ENCODE data around the gene TMEM114.

The TMEM114 gene

DNA sequence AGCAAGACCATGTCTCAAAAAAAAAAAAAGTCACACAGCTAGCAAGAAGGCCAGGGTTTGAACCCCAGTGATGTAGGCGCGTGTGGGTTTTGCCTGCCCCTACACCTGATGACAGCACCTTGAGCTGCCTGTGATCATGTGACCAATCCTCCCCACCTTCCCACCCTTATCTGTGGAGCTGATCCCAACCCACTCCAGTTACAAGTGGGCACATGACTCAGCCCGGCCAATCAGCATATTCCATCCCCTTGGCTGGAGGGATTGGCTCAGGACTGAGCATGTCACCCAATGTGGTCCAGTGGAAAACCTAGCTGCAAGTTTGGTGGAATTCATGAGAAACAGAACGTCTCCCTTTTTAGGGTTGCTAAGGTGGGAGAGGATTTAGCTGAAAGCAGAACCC is 6.6 kb downstream of the TMEM114 start:
- Histone ChIP-seq H3K4me2 (ENCODE audit: low read length) (no peak overlapping the region), H3K4me1 (ENCODE audit: control insufficient read depth, insufficient read depth, low read length) (no peaks in the 10 kb centered on the region), H3K9ac (ENCODE audit: low read depth, low read length) (no peak overlapping the region), H3K27me3 (ENCODE audit: control insufficient read depth, insufficient read depth, low read length) (peaks cover 23% of the 10 kb centered on the region), H3K36me3 (ENCODE audit: insufficient read depth, low read length) (no peaks in the 10 kb centered on the region), H3K9me3 (replicated peaks; ENCODE audit: low read length) (no peaks in the 10 kb centered on the region), H3K4me3 (ENCODE audit: low read length) (no peak overlapping the region)

DNA sequence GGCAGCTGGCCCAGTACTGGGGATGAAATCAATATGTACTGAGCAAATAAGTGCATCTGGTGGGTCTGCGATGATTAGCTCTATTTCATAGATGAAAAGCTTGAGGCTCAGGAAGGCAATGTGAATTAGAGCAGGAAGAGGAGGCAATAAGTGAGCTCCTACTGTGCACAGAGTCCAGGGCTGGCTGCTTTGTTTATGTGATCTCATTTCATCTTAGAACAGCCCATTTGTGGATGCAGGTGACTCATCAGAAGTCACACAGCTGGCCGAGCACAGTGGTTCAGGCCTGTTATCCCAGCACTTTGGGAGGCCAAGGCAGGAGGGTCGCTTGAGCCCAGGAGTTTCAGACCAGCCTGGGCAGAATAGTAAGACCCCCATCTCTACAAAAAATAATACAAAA is 7.1 kb downstream of the TMEM114 start:
- Histone ChIP-seq H3K4me1 (ENCODE audit: control insufficient read depth, insufficient read depth, low read length) (no peaks in the 10 kb centered on the region), H3K4me3 (ENCODE audit: low read length) (no peak overlapping the region), H3K4me2 (ENCODE audit: low read length) (no peak overlapping the region), H3K9ac (ENCODE audit: low read depth, low read length) (no peak overlapping the region), H3K9me3 (replicated peaks; ENCODE audit: low read length) (no peaks in the 10 kb centered on the region), H3K27me3 (ENCODE audit: control insufficient read depth, insufficient read depth, low read length) (peaks cover 17% of the 10 kb centered on the region), H3K36me3 (ENCODE audit: insufficient read depth, low read length) (no peaks in the 10 kb centered on the region)

DNA sequence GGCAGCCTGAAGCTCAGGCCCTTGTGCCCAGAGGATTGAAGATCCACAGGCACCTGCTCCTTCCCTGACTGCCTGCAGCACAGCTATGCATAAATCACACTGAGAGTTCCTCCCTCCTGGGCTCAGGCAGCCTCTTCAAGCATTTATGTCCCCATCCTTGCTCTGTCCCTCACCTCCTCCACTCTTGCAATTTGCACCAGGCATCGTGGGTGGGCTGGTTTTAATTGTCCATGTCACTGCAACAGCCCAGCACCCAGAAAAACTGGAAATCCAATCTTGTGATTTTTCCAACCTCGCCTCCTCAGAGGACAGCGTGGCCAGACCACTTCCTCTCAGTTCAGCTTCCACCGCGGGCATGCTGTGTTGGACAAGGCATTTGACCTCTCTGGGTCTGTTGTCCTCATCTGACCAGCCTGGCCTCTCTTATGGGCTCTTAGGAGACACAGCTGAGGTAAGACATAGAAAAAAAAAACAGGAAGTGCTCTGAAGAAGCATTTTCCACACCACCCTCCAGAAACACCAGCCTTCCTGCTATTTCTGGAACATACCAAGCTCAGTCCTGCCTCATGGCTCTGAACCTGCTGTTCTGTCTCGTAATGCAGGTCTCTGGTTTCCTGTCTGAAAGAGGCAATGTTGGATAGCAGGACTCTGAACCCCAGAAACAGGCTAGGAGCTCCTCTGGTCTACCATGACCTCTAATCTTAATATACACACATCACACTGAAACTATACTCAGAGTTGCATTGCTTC is 8.3 kb downstream of the TMEM114 start:
- Histone ChIP-seq H3K4me3 (ENCODE audit: low read length) (no peak overlapping the region), H3K4me1 (ENCODE audit: control insufficient read depth, insufficient read depth, low read length) (no peaks in the 10 kb centered on the region), H3K36me3 (ENCODE audit: insufficient read depth, low read length) (no peaks in the 10 kb centered on the region), H3K9me3 (replicated peaks; ENCODE audit: low read length) (no peaks in the 10 kb centered on the region), H3K4me2 (ENCODE audit: low read length) (no peak overlapping the region), H3K9ac (ENCODE audit: low read depth, low read length) (no peak overlapping the region), H3K27me3 (ENCODE audit: control insufficient read depth, insufficient read depth, low read length) (peaks cover 8% of the 10 kb centered on the region)

DNA sequence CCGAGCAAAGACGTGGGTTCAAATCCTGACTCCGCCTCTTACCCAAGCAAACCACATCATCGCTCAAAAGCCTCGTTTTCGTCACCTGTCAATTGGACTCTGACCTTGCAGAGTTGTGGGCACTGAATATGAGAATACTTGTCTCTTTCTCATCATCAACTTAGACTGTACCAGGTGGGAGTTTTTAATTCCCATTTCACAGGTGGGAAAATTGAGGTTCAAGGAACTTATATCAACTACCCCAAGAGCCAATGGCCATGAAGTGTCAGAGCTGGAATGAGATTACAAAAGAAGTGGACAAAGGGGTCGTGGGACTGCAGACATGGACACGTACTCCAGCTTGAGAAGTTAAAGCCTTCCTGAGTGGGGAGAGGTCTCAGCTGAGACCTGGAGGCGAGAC is 10.8 kb downstream of the TMEM114 start:
- no peak overlapping the region for H3K4me2 ChIP-seq (ENCODE audit: low read length)
- no peaks in the 10 kb centered on the region for H3K9me3 ChIP-seq (replicated peaks; ENCODE audit: low read length)
- H3K36me3 ChIP-seq (ENCODE audit: insufficient read depth, low read length): no peaks in the 10 kb centered on the region
- H3K27me3 ChIP-seq (ENCODE audit: control insufficient read depth, insufficient read depth, low read length): peaks cover 25% of the 10 kb centered on the region
- no peaks in the 10 kb centered on the region for H3K4me1 ChIP-seq (ENCODE audit: control insufficient read depth, insufficient read depth, low read length)
- no peak overlapping the region for H3K4me3 ChIP-seq (ENCODE audit: low read length)
- H3K9ac ChIP-seq (ENCODE audit: low read depth, low read length): no peak overlapping the region

DNA sequence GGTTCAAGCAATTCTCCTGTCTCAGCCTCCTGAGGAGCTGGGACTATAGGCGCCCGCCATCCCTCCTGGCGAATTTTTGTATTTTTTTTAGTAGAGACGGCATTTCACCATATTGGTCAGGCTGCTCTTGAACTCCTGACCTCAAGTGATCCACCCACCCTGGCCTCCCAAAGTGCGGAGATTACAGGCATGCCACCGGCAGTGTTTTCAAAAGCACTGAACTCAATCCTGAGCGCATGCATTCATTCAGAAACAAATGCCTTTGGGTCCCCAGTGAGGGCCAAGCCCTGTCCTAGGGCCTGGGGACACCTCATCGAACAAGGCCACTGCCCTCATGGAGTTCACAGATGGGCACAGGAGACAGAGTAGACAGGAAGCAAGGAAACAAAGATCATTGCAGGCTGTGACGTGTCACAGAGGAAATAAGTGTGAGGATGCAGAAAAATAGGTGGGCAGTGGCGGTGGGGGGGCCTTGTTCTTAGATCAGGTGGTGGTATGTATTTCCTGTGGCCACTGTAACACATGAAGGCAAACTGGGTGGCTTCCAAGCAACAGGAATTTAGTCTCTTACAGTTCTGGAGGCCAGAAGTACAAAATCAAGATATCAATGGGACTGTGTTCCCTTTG is 12.5 kb downstream of the TMEM114 start:
- H3K27me3 ChIP-seq (ENCODE audit: control insufficient read depth, insufficient read depth, low read length): peaks cover 25% of the 10 kb centered on the region
- no peak overlapping the region for H3K9ac ChIP-seq (ENCODE audit: low read depth, low read length)
- no peak overlapping the region for H3K4me3 ChIP-seq (ENCODE audit: low read length)
- no peaks in the 10 kb centered on the region for H3K4me1 ChIP-seq (ENCODE audit: control insufficient read depth, insufficient read depth, low read length)
- H3K9me3 ChIP-seq (replicated peaks; ENCODE audit: low read length): no peaks in the 10 kb centered on the region
- no peak overlapping the region for H3K4me2 ChIP-seq (ENCODE audit: low read length)
- H3K36me3 ChIP-seq (ENCODE audit: insufficient read depth, low read length): no peaks in the 10 kb centered on the region

DNA sequence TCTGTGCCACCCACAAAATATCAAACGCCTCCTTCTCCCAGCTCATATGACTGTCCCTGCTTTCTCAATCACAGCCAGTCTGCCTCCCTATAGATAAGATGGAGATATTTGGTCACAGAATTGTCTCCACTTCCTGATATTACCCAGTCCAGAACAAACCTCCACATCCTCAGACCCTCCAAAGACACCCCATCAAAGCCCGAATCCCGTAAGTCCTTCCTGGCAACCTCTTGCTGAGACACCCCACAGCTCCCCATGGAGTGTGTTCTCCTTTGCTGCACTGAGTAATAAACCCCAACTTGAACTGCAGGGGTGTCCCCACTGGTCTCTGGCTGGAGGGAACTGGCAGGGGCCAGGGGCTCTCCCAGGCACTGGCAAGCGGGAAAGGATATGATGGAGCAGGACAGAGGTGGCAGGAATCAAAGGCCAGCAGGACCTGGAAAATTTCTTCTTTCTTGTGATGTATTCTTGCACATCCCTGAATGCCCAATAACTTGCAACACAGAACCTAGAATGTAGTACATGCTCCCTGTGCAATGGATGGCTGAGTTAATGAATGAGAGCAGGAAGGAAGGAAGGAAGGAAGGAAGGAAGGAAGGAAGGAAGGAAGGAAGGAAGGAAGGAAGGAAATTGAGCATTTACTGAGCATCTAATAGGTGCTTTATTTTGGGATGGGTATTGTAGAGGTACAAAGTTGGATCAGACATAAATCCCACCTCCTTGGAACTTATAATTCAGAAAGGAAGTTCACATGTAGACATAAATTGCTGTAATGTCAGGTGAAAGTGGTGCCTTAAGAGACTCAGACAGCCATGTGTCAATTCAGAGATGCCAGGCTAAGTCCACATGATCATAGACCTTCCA is 13.9 kb downstream of the TMEM114 start:
- no peaks in the 10 kb centered on the region for H3K9me3 ChIP-seq (replicated peaks; ENCODE audit: low read length)
- peaks cover 33% of the 10 kb centered on the region for H3K27me3 ChIP-seq (ENCODE audit: control insufficient read depth, insufficient read depth, low read length)
- no peak overlapping the region for H3K4me3 ChIP-seq (ENCODE audit: low read length)
- H3K4me2 ChIP-seq (ENCODE audit: low read length): no peak overlapping the region
- H3K36me3 ChIP-seq (ENCODE audit: insufficient read depth, low read length): no peaks in the 10 kb centered on the region
- no peak overlapping the region for H3K9ac ChIP-seq (ENCODE audit: low read depth, low read length)
- H3K4me1 ChIP-seq (ENCODE audit: control insufficient read depth, insufficient read depth, low read length): no peaks in the 10 kb centered on the region

DNA sequence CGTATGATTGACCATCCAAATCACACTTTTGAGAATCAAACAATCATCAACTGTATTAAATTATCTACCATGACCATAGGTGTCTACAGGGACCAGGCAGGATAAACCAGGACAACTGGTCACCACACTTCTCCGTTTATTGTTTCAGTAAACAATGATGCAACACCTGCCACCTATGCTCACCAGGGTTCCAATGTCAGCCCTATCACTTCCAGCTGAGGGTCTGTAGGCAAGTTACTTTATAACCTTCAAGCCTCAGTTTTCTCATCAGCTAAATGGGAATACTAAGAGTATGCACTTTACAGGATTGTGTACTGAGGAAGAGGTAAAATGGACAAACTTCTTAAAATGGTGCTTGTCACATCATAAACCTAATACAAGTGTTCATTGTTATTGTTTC is 14.9 kb downstream of the TMEM114 start:
- Histone ChIP-seq H3K36me3 (ENCODE audit: insufficient read depth, low read length) (no peaks in the 10 kb centered on the region), H3K9ac (ENCODE audit: low read depth, low read length) (no peak overlapping the region), H3K9me3 (replicated peaks; ENCODE audit: low read length) (no peaks in the 10 kb centered on the region), H3K4me3 (ENCODE audit: low read length) (no peak overlapping the region), H3K4me1 (ENCODE audit: control insufficient read depth, insufficient read depth, low read length) (peaks cover 6% of the 10 kb centered on the region), H3K27me3 (ENCODE audit: control insufficient read depth, insufficient read depth, low read length) (peaks cover 33% of the 10 kb centered on the region), H3K4me2 (ENCODE audit: low read length) (no peak overlapping the region)

DNA sequence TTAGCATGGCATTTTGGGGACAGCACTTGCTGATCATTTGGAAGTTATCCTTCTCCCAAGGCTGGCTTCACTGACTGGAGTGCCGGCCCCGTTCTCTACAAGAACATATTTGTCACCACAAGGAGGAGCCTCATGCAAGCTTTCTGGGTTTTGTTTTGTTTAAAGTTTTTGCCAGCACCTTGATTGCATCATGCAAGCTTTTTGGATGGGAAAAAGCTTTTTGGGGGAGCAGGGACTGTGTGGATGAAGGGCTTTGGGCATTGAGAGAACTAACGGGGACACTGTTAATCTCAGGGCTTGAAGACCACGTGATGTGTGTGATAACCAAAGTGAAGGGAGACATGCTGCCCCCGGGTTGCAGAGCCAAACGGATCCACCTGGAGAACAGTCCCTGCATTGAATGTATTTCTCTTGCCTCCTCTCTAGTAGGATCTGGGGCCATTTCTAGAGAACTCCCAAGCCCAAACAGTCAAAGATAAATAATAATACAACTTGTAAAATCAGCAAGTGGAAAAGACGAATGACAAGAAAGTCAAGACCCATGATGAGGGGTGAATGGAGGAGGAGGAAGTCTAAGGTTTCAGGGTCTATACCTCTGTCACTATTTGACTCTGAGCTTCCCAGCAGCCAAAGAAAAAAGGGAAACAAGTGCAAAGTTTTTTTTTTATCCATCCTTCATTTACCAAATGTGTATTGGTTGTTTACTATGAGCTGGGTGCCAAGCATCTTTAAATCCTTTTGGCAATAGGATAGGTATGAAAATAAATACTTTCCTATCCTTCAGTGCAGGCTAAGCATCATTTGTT is 17.2 kb downstream of the TMEM114 start:
- Histone ChIP-seq H3K4me2 (ENCODE audit: low read length) (no peak overlapping the region), H3K27me3 (ENCODE audit: control insufficient read depth, insufficient read depth, low read length) (peaks cover 37% of the 10 kb centered on the region), H3K4me3 (ENCODE audit: low read length) (no peak overlapping the region), H3K9me3 (replicated peaks; ENCODE audit: low read length) (no peaks in the 10 kb centered on the region), H3K4me1 (ENCODE audit: control insufficient read depth, insufficient read depth, low read length) (peaks cover 6% of the 10 kb centered on the region), H3K9ac (ENCODE audit: low read depth, low read length) (no peak overlapping the region), H3K36me3 (ENCODE audit: insufficient read depth, low read length) (no peaks in the 10 kb centered on the region)

DNA sequence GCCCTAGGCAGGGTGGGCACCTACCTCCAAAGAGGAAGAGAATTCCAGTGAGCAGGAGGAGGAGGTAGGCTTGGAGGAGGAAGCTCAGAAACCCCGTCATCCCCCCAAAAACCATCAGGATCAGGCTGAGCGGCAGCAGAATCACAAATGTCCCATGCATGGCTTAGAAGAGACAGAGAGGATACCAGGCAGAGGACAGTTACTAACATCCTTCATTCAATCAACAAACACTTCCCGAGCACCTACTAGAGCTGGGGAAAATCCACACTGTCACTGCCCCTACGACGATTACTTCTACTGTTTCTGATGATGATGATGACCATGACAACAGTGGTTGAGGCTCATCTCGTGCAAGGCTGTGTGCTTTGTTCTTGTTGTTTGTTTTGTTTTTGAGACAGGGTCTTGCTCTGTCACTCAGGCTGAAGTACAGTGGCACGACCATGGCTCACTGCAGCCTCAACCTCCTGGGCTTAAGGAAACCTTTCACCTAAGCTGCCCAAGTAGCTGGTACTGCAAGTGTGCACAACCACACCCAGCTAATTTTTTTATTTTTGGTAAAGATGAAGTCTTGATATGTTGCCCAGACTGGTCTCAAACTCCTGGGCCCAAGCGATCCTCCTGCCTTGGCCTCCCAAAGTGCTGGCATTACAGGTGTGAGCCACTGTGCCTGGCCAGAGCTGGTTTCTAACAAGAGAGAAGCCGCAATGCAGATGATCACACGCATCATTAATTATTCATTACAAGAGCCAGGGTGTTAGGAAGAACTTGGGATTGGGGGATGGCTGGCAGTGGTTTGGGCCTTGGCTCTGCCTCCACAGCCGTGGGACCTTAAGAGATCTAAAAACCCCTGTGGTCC is 18.0 kb downstream of the TMEM114 start:
- H3K36me3 ChIP-seq (ENCODE audit: insufficient read depth, low read length): no peaks in the 10 kb centered on the region
- H3K9me3 ChIP-seq (replicated peaks; ENCODE audit: low read length): no peaks in the 10 kb centered on the region
- H3K27me3 ChIP-seq (ENCODE audit: control insufficient read depth, insufficient read depth, low read length): peaks cover 37% of the 10 kb centered on the region
- H3K9ac ChIP-seq (ENCODE audit: low read depth, low read length): no peak overlapping the region
- H3K4me3 ChIP-seq (ENCODE audit: low read length): no peak overlapping the region
- H3K4me2 ChIP-seq (ENCODE audit: low read length): no peak overlapping the region
- peaks cover 6% of the 10 kb centered on the region for H3K4me1 ChIP-seq (ENCODE audit: control insufficient read depth, insufficient read depth, low read length)

DNA sequence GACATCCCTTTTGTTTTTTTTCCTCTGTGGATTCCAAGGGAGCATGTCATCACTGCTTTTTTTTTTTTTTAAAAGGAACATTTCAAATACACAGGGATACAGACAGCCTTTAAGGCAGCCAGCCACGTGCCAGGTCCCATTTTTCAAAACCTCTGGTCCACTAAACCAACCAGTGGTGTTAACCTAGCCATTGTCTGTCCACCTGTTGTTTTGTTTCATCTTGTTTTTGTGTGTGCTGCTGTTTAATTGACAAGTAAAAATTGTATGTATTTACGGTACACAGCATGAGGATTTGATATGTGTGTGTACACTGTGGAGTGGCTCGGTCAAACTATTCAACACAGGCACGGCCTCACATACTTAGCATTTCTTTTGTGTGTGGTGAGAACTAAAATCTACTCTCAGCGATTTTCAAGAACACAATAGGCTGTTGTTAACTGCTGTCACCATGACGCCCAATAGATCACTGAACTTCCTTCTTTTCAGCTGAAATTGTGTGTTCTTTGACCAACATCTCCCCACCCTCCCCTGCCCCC is 19.2 kb downstream of the TMEM114 start:
- Histone ChIP-seq H3K9me3 (replicated peaks; ENCODE audit: low read length) (no peaks in the 10 kb centered on the region), H3K27me3 (ENCODE audit: control insufficient read depth, insufficient read depth, low read length) (peaks cover 27% of the 10 kb centered on the region), H3K4me1 (ENCODE audit: control insufficient read depth, insufficient read depth, low read length) (peaks cover 6% of the 10 kb centered on the region), H3K9ac (ENCODE audit: low read depth, low read length) (no peak overlapping the region), H3K36me3 (ENCODE audit: insufficient read depth, low read length) (no peaks in the 10 kb centered on the region), H3K4me2 (ENCODE audit: low read length) (no peak overlapping the region), H3K4me3 (ENCODE audit: low read length) (no peak overlapping the region)
